ENCODE data around the gene BCL7B.

DNA sequence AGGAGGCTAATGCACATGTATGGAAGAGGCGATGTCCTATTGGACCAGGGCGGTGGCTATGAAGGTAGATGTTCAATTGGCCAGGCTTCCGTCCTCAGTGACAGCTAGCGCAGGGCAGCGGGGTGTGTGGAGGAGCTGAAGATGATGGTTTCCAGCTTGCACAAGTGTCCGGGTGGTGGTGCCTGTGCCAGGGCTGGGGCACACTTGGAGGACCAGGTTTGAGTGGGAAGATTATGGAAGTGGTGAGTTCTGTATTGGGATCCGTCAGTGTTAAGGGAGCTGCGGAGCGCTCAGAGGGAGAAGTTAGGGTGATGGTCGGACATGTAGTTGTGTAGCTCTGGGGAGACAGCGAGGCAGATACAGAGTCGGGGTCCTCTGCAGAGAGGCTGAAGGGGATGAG is 29.4 kb upstream of the BCL7B start:
- TF ChIP-seq POLR2A (IDR thresholded peaks at IDR 0.05), result no peak
- TF ChIP-seq, protein P1, sequence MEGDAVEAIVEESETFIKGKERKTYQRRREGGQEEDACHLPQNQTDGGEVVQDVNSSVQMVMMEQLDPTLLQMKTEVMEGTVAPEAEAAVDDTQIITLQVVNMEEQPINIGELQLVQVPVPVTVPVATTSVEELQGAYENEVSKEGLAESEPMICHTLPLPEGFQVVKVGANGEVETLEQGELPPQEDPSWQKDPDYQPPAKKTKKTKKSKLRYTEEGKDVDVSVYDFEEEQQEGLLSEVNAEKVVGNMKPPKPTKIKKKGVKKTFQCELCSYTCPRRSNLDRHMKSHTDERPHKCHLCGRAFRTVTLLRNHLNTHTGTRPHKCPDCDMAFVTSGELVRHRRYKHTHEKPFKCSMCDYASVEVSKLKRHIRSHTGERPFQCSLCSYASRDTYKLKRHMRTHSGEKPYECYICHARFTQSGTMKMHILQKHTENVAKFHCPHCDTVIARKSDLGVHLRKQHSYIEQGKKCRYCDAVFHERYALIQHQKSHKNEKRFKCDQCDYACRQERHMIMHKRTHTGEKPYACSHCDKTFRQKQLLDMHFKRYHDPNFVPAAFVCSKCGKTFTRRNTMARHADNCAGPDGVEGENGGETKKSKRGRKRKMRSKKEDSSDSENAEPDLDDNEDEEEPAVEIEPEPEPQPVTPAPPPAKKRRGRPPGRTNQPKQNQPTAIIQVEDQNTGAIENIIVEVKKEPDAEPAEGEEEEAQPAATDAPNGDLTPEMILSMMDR (IDR thresholded peaks at IDR 0.05), result no peak

Data from uterus (tissue), 2 donors.